ENCODE results near the gene TALDO1. TPM values are rescaled to one million over a fixed set of nuclear protein-coding genes. Genes with fewer than 3 reads are reported as not detected.

The TALDO1 gene
- total and polyA plus RNA-seq, 2 of the 8 experiments (the other 6 are each of a cell fraction or from before 2014, with no cell fraction given), result 265 to 308 TPM

- TF ChIP-seq PHF8 (conservative IDR thresholded peaks at IDR 0.05; ENCODE audit: low read depth, low read length) (no peak), RNF2 (IDR thresholded peaks at IDR 0.05; ENCODE audit: borderline replicate concordance, low read depth, low read length, missing control alignments, poor library complexity, severe bottlenecking) (no peak), TBP (IDR thresholded peaks at IDR 0.05; ENCODE audit: low read depth, low read length) (no peak), BRCA1 (IDR thresholded peaks at IDR 0.05; ENCODE audit: low read depth, low read length) (no peak), POLR2AphosphoS5 (IDR thresholded peaks at IDR 0.05; ENCODE audit: low read depth, low read length) (no peak), E2F6 (IDR thresholded peaks at IDR 0.05) (no peak), SIN3A (conservative IDR thresholded peaks at IDR 0.05 in 1 of 2, IDR thresholded peaks at IDR 0.05 in 1 of 2; ENCODE audit: low read depth in 1 of 2, low read length in 2 of 2) (no peak), BACH1 (IDR thresholded peaks at IDR 0.05; ENCODE audit: low read length) (no peak), CBX5 (IDR thresholded peaks at IDR 0.05; ENCODE audit: low read depth, low read length) (no peak)
Measured at GRCh38 chr11:795634-796564, 48.6 kb downstream of the TALDO1 start (continued).

All from H1 (cell line).